Ascending aorta (tissue), 2 donors: ENCODE data around the gene SLC23A3. TPM values are rescaled to one million over a fixed set of nuclear protein-coding genes. Genes with fewer than 3 reads are reported as not detected.

Source experiments
- DNase-seq, 2 donors: peaks; one replicate each; pipeline ENCODE4 v3.0.0-alpha.2; 2019; ENCODE audit warnings: low spot score in 2 of 2
- H3K27ac ChIP-seq, 2 donors: fragments of 200-600 bp; sonication (generic); one replicate each; pipeline ENCODE4 v1.5.1; 2016 to 2017; ENCODE audit warnings: mild to moderate bottlenecking in 1 of 2
- H3K27me3 ChIP-seq: fragments of 200-600 bp; sonication (generic); one replicate; pipeline ENCODE4 v1.5.1; 2017
- H3K36me3 ChIP-seq, 2 donors: fragments of 200-600 bp; sonication (generic); one replicate each; pipeline ENCODE4 v1.5.1; 2016
- H3K4me1 ChIP-seq, 2 donors: fragments of 200-600 bp; sonication (generic); one replicate each; pipeline ENCODE4 v1.5.1; 2016 to 2017; ENCODE audit warnings: mild to moderate bottlenecking in 1 of 2
- H3K4me3 ChIP-seq, 2 donors: fragments of 200-600 bp; sonication (generic); one replicate each; pipeline ENCODE4 v1.5.1; 2016 to 2017; ENCODE audit warnings: mild to moderate bottlenecking in 1 of 2
- H3K9me3 ChIP-seq, 2 donors: fragments of 200-600 bp; sonication (generic); one replicate each; pipeline ENCODE4 v1.5.1; 2016
- intact Hi-C: fragments of 100-400 bp; cut with DNase I; formaldehyde crosslinking; loops from one replicate; pipeline ENCODE4 v1.15.1; 2023
- total RNA-seq: library from RNA; depleted of rRNA; stranded (reverse); fragments of >200 nt; gene quantifications from one replicate; pipeline ENCODE4 v1.1.0, GENCODE V29; 2016
- TF ChIP-seq, protein P1 (sequence below), 3 experiments: fragments of 200-600 bp in 2 of 3; fragments of 450-650 bp in 1 of 3; sonication (generic) in 2 of 3; IDR thresholded peaks; one replicate each; pipeline ENCODE4 v1.5.1; 2016 to 2019; ENCODE audit warnings: antibody characterized with exemption in 3 of 3, mild to moderate bottlenecking in 1 of 3, moderate library complexity in 1 of 3

The SLC23A3 gene
- total RNA-seq, 1 donor from 2014 or later = 14.2 TPM

DNA sequence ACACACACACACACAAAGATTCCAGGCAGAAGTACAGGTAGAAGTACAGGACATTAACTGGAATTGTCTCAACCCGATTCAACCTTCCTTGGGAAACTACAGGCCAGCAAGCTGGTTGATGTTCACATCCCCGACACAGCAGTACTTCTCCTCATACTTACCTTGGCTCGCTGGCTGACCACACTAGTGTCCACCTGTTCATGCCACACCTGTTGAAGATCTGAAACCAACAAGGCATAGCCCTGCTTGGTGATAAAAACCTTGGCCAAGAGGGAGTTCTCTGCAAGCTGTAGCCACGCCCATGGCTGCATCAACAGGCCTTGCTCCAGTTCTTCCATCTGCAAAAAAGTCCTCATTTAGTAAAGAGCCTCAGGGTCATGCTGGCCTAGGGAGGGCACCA, 11.8 kb downstream of the SLC23A3 start:
- Histone ChIP-seq H3K27ac (no peak overlapping the region), H3K9me3 (no peaks in the 10 kb centered on the region), H3K27me3 (no peaks in the 10 kb centered on the region), H3K4me3 (no peak overlapping the region), H3K4me1 (peaks cover 0 to 8% of the 10 kb centered on the region in 2 donors), H3K36me3 (peaks cover 6 to 23% of the 10 kb centered on the region in 2 donors)
- DNase-seq = no peak
- TF ChIP-seq, protein P1, sequence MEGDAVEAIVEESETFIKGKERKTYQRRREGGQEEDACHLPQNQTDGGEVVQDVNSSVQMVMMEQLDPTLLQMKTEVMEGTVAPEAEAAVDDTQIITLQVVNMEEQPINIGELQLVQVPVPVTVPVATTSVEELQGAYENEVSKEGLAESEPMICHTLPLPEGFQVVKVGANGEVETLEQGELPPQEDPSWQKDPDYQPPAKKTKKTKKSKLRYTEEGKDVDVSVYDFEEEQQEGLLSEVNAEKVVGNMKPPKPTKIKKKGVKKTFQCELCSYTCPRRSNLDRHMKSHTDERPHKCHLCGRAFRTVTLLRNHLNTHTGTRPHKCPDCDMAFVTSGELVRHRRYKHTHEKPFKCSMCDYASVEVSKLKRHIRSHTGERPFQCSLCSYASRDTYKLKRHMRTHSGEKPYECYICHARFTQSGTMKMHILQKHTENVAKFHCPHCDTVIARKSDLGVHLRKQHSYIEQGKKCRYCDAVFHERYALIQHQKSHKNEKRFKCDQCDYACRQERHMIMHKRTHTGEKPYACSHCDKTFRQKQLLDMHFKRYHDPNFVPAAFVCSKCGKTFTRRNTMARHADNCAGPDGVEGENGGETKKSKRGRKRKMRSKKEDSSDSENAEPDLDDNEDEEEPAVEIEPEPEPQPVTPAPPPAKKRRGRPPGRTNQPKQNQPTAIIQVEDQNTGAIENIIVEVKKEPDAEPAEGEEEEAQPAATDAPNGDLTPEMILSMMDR (IDR thresholded peaks at IDR 0.05) = no peak
- intact Hi-C loops = no loop called here

DNA sequence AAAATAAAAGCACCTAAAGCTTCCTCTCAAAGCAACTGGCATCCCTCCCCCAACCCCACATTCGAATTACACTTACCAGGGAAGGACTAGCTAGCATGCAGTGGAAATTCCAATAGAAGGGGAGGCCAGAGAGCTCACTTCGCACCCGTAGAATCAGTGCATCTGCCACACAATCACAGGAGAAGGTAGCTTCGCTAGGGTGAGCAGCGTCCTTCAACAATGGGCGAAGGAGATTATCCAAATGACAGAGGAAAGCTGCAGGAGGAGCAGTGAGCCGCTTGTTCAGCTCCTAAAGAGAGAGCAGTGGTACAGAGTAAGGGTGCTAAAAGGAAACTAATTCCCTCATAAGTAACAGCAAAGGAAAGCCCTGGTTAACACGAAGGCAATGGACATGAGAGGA, 12.4 kb downstream of the SLC23A3 start:
- no peak for DNase-seq
- Histone ChIP-seq H3K4me1 (peaks cover 0 to 8% of the 10 kb centered on the region in 2 donors), H3K4me3 (no peak overlapping the region), H3K36me3 (peaks cover 6 to 23% of the 10 kb centered on the region in 2 donors), H3K27ac (no peak overlapping the region), H3K9me3 (no peaks in the 10 kb centered on the region), H3K27me3 (no peaks in the 10 kb centered on the region)
- TF ChIP-seq, protein P1 (IDR thresholded peaks at IDR 0.05) = no peak
- intact Hi-C loops = no loop called here

DNA sequence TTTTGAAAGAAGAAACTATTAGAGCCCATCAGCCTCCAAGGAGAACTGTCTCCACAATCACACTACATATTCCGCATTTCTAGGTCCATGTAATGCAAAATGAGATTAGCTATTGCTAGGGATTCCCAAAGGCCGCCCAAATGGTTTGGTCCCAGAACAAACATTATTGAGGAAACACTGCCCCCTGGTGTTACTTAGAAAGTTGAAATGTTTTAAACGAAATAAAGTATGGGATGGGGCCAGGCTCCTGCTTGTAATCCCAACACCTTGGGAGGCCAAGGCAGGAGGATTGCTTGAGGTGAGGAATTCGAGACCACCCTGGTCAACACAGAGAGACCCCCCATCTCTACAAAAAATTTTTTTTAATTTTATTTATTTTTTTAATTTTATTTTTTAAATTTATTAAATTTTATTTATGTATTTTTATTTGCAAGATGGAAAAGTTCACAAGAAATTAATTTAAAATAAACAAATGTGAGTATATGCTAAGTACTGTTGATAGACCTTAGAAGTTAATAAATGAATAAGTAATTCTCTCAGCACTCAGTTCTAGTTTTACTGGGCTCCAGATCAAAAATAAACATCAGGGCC, 14.7 kb downstream of the SLC23A3 start:
- TF ChIP-seq, protein P1 (IDR thresholded peaks at IDR 0.05) = peak; percentile 50 to 66 (median 65)
- H3K27ac ChIP-seq = no peak overlapping the region
- H3K9me3 ChIP-seq = no peaks in the 10 kb centered on the region
- peaks cover 6 to 33% of the 10 kb centered on the region in 2 donors for H3K36me3 ChIP-seq
- peaks cover 0 to 5% of the 10 kb centered on the region in 2 donors for H3K4me1 ChIP-seq
- no peak for DNase-seq
- no peaks in the 10 kb centered on the region for H3K27me3 ChIP-seq
- H3K4me3 ChIP-seq = no peak overlapping the region
- intact Hi-C loops = loop anchor here (1.0 kb wide), 2 partner anchors 97 to 159 kb away; no protein-coding TSS in a partner anchor

DNA sequence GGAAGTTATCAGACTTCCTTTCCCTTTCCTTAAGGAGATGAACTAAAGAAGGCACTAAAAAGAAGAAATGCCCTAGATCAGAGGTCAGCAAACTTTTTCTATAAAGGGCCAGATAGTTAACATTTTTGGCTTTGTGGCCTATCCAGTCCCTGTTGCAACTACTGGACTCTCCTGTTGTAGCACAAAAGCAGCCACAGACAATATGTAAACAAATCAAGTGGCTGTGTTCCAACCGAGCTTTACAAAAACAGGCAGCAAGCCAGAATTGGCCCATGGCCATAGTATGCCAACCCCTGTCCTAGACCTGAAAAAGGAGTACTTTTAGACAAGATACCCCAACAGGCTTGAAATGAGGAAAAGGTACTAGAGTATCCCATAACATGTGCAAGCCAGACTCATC, 20.2 kb downstream of the SLC23A3 start:
- no peaks in the 10 kb centered on the region for H3K27me3 ChIP-seq
- intact Hi-C loops = no loop called here
- TF ChIP-seq, protein P1 (IDR thresholded peaks at IDR 0.05) = no peak
- no peaks in the 10 kb centered on the region for H3K9me3 ChIP-seq
- no peak for DNase-seq
- H3K4me1 ChIP-seq = no peaks in the 10 kb centered on the region
- no peak overlapping the region for H3K27ac ChIP-seq
- H3K36me3 ChIP-seq = peaks cover 19 to 42% of the 10 kb centered on the region in 2 donors
- no peak overlapping the region for H3K4me3 ChIP-seq

DNA sequence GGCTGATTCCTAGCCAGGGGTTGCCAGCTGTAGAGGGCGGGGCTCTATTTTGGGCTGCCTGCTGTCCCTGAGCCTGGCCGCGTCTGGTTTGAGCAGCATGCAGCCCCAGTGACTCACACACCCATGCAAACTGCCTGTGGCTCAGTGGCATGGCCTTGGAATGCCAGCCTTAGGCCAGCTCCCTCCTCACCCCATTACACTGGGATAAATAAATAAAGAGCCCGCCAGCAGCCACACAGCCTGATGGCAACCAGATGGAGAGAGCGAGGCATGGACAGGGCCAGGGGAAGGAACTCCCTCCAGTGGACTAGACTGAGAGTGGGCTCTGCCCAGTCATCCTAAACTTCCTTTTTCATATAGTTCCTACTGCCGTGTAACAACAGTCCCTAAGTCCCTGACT, 27.5 kb downstream of the SLC23A3 start:
- Histone ChIP-seq H3K27me3 (no peaks in the 10 kb centered on the region), H3K36me3 (peaks cover 20 to 48% of the 10 kb centered on the region in 2 donors), H3K27ac (peak overlapping the region; percentile 43 to 56), H3K9me3 (no peaks in the 10 kb centered on the region), H3K4me1 (peaks cover 0 to 9% of the 10 kb centered on the region in 2 donors), H3K4me3 (no peak overlapping the region)
- TF ChIP-seq, protein P1 (IDR thresholded peaks at IDR 0.05) = peak in 2 of 3 experiments; percentile 10 to 34
- intact Hi-C loops = no loop called here
- peak; percentile 62 to 84 for DNase-seq
